Heart left ventricle (tissue), 13 donors: ENCODE results near the gene ODC1.

Experiments
- CTCF ChIP-seq, 12 donors: fragments of 200-600 bp; sonication (generic) in 4 of 12; IDR thresholded peaks; one replicate each; pipeline versions ENCODE4 v1.5.0 to v1.8.0; 2018 to 2022; ENCODE audit warnings: antibody characterized with exemption in 12 of 12, mild to moderate bottlenecking in 5 of 12
- POLR2A ChIP-seq, 2 donors: fragments of 450-650 bp; IDR thresholded peaks; one replicate each; pipeline ENCODE4 v1.6.1; 2017; ENCODE audit warnings: antibody characterized with exemption in 2 of 2, mild to moderate bottlenecking in 2 of 2, moderate library complexity in 2 of 2
- donor health status: ischemic (EF 13 %, LVEDD 7.1; RV severe dilation, severe dysfunction).
- donor health status: DM: no; HTN: yes; CAD: no.
- donor health status: DM: no; HTN: no; CAD: no.
- donor health status: ischemic (EF 25% LVEDD 6.9; RV normal size, moderate dysfunction).
- donor health status: ischemic (EF 25% LVEDD 5.7; RV mildly dilated, moderate dysfunction).
- donor health status: ischemic (EF 35%, LVEDD 5.7; RV mildly dilated, moderate dysfunction).
- donor health status: nonischemic (EF 11% LVEDD 7.7; RV severe dilation, severe dysfunction).
- donor health status: DM: yes; HTN: yes; CAD: no.
- donor health status: PGD.
- donor health status: ischemic (EF 29% LVEDD 5.4; RV normal size, mild dysfunction).
- donor health status: nonischemic (EF 23%, LVEDD 6.1; RV moderate dilation, normal function).

DNA sequence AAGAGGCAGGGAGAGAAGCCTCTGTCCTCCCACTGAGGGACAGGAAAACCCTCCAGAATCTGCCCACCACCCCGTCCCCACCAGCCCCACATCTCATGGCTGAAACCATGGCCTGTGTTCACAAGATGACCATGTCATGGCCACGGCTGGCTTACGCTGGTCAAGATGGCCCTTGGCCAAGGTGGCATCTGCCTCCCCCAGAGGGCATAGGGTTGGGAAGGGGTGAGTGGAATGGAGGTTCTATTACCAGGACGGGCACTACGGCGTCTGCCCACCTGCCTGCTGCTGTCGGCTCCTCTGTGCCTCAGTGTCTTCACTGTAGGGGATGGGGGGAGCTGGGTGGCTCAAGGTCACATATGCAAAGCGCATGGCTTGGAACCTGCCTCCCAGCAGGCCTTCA, 19.8 kb downstream of the ODC1 start:
- TF ChIP-seq CTCF (IDR thresholded peaks at IDR 0.05) (no peak), POLR2A (IDR thresholded peaks at IDR 0.05) (no peak)
